HepG2 (cell line): ENCODE measurements around the gene CHN2. TPM values are rescaled to one million over a fixed set of nuclear protein-coding genes. Genes with fewer than 3 reads are reported as not detected.

Experiments used
- ATAC-seq: fragments of 200-7000 bp; cut with Tn5 transposase; 3 replicates; pipeline ENCODE4 v1.9.1; 2020; ENCODE audit warnings: mild to moderate bottlenecking, moderate library complexity
- BruUV-seq: library from RNA; stranded (reverse); fragments of 400-500 nt; replicated peaks from 2 replicates; lab custom pipeline; 2021; lab: Mats Ljungman, UMichigan
- CTCF ChIA-PET: fragments of 300-600 bp; formaldehyde crosslinking; extraction: SDS; loops from one replicate; lab custom pipeline; 2021; ENCODE audit warnings: low total read pairs, inconsistent platforms, low intra/inter-chr PET ratio; lab: Yijun Ruan, JAX
- POLR2A ChIA-PET: fragments of 350-600 bp; sonication (Branson Sonifier 250); formaldehyde crosslinking; loops from one replicate; lab custom pipeline; 2020; ENCODE audit warnings: antibody characterized with exemption, inconsistent platforms; lab: Yijun Ruan, JAX
- DNase-seq: peaks from one replicate; pipeline ENCODE4 v3.0.0-alpha.2; 2015; ENCODE audit warnings: low spot score
- FAIRE-seq: peaks from 3 replicates; lab custom pipeline; 2011; peaks lifted over from hg19 to GRCh38; lab: Jason Lieb, UNC
- H2AFZ ChIP-seq: one replicate; pipeline ENCODE4 v1.6.1; 2011; ENCODE audit warnings: low read length, inconsistent platforms
- H3K27ac ChIP-seq: fragments of 300-600 bp; 3 replicates; pipeline ENCODE4 v1.8.0; 2011; ENCODE audit warnings: mixed run types, mild to moderate bottlenecking, mixed read lengths, low read length, inconsistent platforms; ENCODE audit not compliant: insufficient read depth; ENCODE audit errors: extremely low read length
- H3K27me3 ChIP-seq, 2 experiments: fragments of 200-600 bp in 1 of 2; 2 replicates in 1 of 2; 3 replicates in 1 of 2; pipeline versions ENCODE4 v1.6.0 to v1.8.0; 2011; ENCODE audit warnings: low read length in 2 of 2, mild to moderate bottlenecking in 2 of 2, moderate library complexity in 2 of 2, inconsistent platforms in 1 of 2; ENCODE audit not compliant: insufficient read depth in 2 of 2, control insufficient read depth in 1 of 2
- H3K36me3 ChIP-seq, 2 experiments: fragments of 200-600 bp in 1 of 2; replicated peaks in 1 of 2; 2 replicates in 1 of 2; 3 replicates in 1 of 2; pipeline versions ENCODE4 v1.5.1 to v1.8.0; 2011; ENCODE audit warnings: low read length in 2 of 2, inconsistent platforms in 1 of 2; ENCODE audit not compliant: insufficient read depth in 2 of 2, control insufficient read depth in 1 of 2
- H3K4me1 ChIP-seq: 2 replicates; pipeline ENCODE4 v1.5.1; 2012; ENCODE audit warnings: low read length, inconsistent platforms; ENCODE audit not compliant: insufficient read depth
- H3K4me2 ChIP-seq: 2 replicates; pipeline ENCODE4 v1.6.0; 2011; ENCODE audit warnings: low read depth, low read length, inconsistent platforms
- H3K4me3 ChIP-seq, 3 experiments: fragments of 200-600 bp in 1 of 3; sonication (generic), shearing (Covaris generic) in 1 of 3; replicated peaks in 1 of 3; 2 replicates each; pipeline ENCODE4 v1.5.1; 2011 to 2016; ENCODE audit warnings: low read length in 3 of 3, inconsistent platforms in 2 of 3, low read depth in 2 of 3, mild to moderate bottlenecking in 2 of 3, control low read depth in 1 of 3, mixed read lengths in 1 of 3; ENCODE audit not compliant: insufficient read depth in 1 of 3
- H3K79me2 ChIP-seq: one replicate; pipeline ENCODE4 v1.6.1; 2011; ENCODE audit warnings: low read length, inconsistent platforms; ENCODE audit not compliant: insufficient read depth
- H3K9ac ChIP-seq: 2 replicates; pipeline ENCODE4 v1.6.0; 2011; ENCODE audit warnings: mild to moderate bottlenecking, low read depth, low read length, inconsistent platforms; ENCODE audit not compliant: insufficient read depth
- H3K9me3 ChIP-seq: 2 replicates; pipeline ENCODE4 v1.5.1; 2012; ENCODE audit warnings: mild to moderate bottlenecking, low read length
- H4K20me1 ChIP-seq: 2 replicates; pipeline ENCODE4 v1.6.0; 2011; ENCODE audit warnings: inconsistent platforms, mild to moderate bottlenecking, low read length, moderate library complexity; ENCODE audit not compliant: insufficient read depth
- ATRX ChIP-seq: sonication (generic); formaldehyde crosslinking; IDR thresholded peaks from 2 replicates; pipeline ENCODE4 v1.4.0; 2020; ENCODE audit warnings: missing genetic modification reagents, borderline replicate concordance
- CHCHD3 ChIP-seq: sonication (generic); formaldehyde crosslinking; IDR thresholded peaks from 2 replicates; pipeline ENCODE4 v1.8.0; 2022; ENCODE audit warnings: mild to moderate bottlenecking, missing genetic modification reagents, moderate library complexity
- FOXM1 ChIP-seq: sonication (generic); formaldehyde crosslinking; IDR thresholded peaks from 2 replicates; pipeline ENCODE4 v1.5.0; 2020; ENCODE audit warnings: missing genetic modification reagents
- FOXO1 ChIP-seq: sonication (generic); formaldehyde crosslinking; IDR thresholded peaks from 2 replicates; pipeline ENCODE4 v1.4.0; 2020; ENCODE audit warnings: missing genetic modification reagents
- GLI4 ChIP-seq: sonication (generic); formaldehyde crosslinking; IDR thresholded peaks from 2 replicates; pipeline ENCODE4 v1.5.1; 2020; ENCODE audit warnings: missing genetic modification reagents, mild to moderate bottlenecking, moderate library complexity, borderline replicate concordance
- MEF2D ChIP-seq: sonication (generic); formaldehyde crosslinking; IDR thresholded peaks from 2 replicates; pipeline ENCODE4 v1.5.1; 2020; ENCODE audit warnings: mild to moderate bottlenecking, missing genetic modification reagents
- NR2C2 ChIP-seq: sonication (generic); formaldehyde crosslinking; IDR thresholded peaks from 2 replicates; pipeline ENCODE4 v1.4.0; 2020; ENCODE audit warnings: missing genetic modification reagents, mild to moderate bottlenecking, moderate library complexity, borderline replicate concordance
- SOX5 ChIP-seq: IDR thresholded peaks from 2 replicates; pipeline ENCODE4 v1.6.1; 2016; ENCODE audit warnings: borderline replicate concordance
- ZBTB26 ChIP-seq: IDR thresholded peaks from 2 replicates; pipeline ENCODE4 v1.6.1; 2016; ENCODE audit warnings: missing compliant biosample characterization, missing genetic modification reagents, borderline replicate concordance
- ZBTB34 ChIP-seq: sonication (generic); formaldehyde crosslinking; IDR thresholded peaks from 2 replicates; pipeline ENCODE4 v1.8.0; 2022; ENCODE audit warnings: mild to moderate bottlenecking, missing genetic modification reagents
- ZNF138 ChIP-seq: sonication (generic); formaldehyde crosslinking; IDR thresholded peaks from 2 replicates; pipeline ENCODE4 v1.5.0; 2020; ENCODE audit warnings: mild to moderate bottlenecking, low read depth, missing genetic modification reagents
- ZNF180 ChIP-seq: sonication (generic); formaldehyde crosslinking; IDR thresholded peaks from 2 replicates; pipeline ENCODE4 v1.4.0; 2020; ENCODE audit warnings: low read depth, missing genetic modification reagents, borderline replicate concordance
- ZNF234 ChIP-seq: sonication (generic); formaldehyde crosslinking; conservative IDR thresholded peaks from 2 replicates; pipeline ENCODE4 v1.5.1; 2020; ENCODE audit warnings: mild to moderate bottlenecking, missing genetic modification reagents
- ZNF543 ChIP-seq: sonication (generic); formaldehyde crosslinking; IDR thresholded peaks from 2 replicates; pipeline ENCODE4 v1.4.0; 2020; ENCODE audit warnings: mild to moderate bottlenecking, missing genetic modification reagents
- ZNF704 ChIP-seq: sonication (generic); formaldehyde crosslinking; IDR thresholded peaks from 2 replicates; pipeline ENCODE4 v1.8.1; 2023; ENCODE audit warnings: mild to moderate bottlenecking, inconsistent platforms, moderate library complexity, missing genetic modification reagents, borderline replicate concordance
- ZNF75D ChIP-seq: sonication (generic); formaldehyde crosslinking; IDR thresholded peaks from 2 replicates; pipeline ENCODE4 v1.8.1; 2023; ENCODE audit warnings: missing genetic modification reagents, mild to moderate bottlenecking, borderline replicate concordance
- WGBS: methylation state at CpG from one replicate; pipeline ENCODE4 v1.1.6; 2017; ENCODE audit warnings: low lambda C conversion rate; 5-methylcytosine and 5-hydroxymethylcytosine counted together
- in situ Hi-C: cut with HindIII; loops from 2 replicates; pipeline ENCODE4 v1.10.0; 2017; ENCODE audit warnings: low pct_unique_long_range_greater_than_20kb; ENCODE audit not compliant: extremely low pct_ligation_motif_present
- intact Hi-C: fragments of 100-400 bp; cut with micrococcal nuclease; formaldehyde crosslinking; loops from one replicate; pipeline ENCODE4 v1.10.0; 2022; ENCODE audit not compliant: unreplicated experiment
- polyA plus RNA-seq, 8 experiments: library from polyadenylated mRNA; depleted of rRNA in 3 of 8; stranded (reverse) in 7 of 8; unstranded in 1 of 8; fragments of >200 nt; fragmentation: Illumina TruSeq in 4 of 8; extraction: Trizol in 4 of 8; gene quantifications; 2 replicates each; pipeline versions ENCODE4 v1.2.1 to v1.2.3, GENCODE V29; 2011 to 2016; ENCODE audit warnings: low read depth in 4 of 8, missing spikeins in 1 of 8, mixed read lengths in 1 of 8; ENCODE audit not compliant: insufficient read depth in 1 of 8
- total RNA-seq, 5 experiments: library from RNA; depleted of rRNA; stranded (reverse); fragments of >200 nt; fragmentation: Illumina TruSeq; extraction: Trizol; gene quantifications; 2 replicates each; pipeline ENCODE4 v1.2.3, GENCODE V29; 2016; ENCODE audit warnings: low read depth in 1 of 5
- TF ChIP-seq, protein P1 (sequence below): sonication (generic); formaldehyde crosslinking; IDR thresholded peaks from 2 replicates; pipeline ENCODE4 v1.4.0; 2020; ENCODE audit warnings: missing genetic modification reagents
- TF ChIP-seq, protein P2 (sequence below): sonication (generic); formaldehyde crosslinking; IDR thresholded peaks from 2 replicates; pipeline ENCODE4 v1.8.1; 2022; ENCODE audit warnings: mild to moderate bottlenecking, missing genetic modification reagents

CHN2 gene
- total and polyA plus RNA-seq, 2 of the 13 experiments (the other 11 are each of a cell fraction or from before 2014, with no cell fraction given) = 23.5 to 30.5 TPM

- no peak for DNase-seq
- peaks cover 25% of the 10 kb centered on the region for H3K79me2 ChIP-seq
- CTCF ChIA-PET = no interaction called here
- no TSS peak for BruUV-seq
- no peak overlapping the region for H3K4me3 ChIP-seq
- H2AFZ ChIP-seq = no peak overlapping the region
- FAIRE-seq = no peak
- in situ Hi-C loops (no loop called here), intact Hi-C loops (no loop called here)
- H3K36me3 ChIP-seq = peaks cover 2 to 5% of the 10 kb centered on the region in 2 experiments; a peak in 2 of 5 replicates
- POLR2A ChIA-PET = interaction anchor here (0.6 kb wide), 1 partner anchor 110 kb away, joined by 3 read pairs; the partner anchor contains the start of gene CHN2
- H3K27me3 ChIP-seq = no peaks in the 10 kb centered on the region
- no peak overlapping the region for H3K9ac ChIP-seq
- no peaks in the 10 kb centered on the region; the same call in 1 of the 2 replicates for H4K20me1 ChIP-seq
- no peak overlapping the region for H3K4me2 ChIP-seq
- no peak overlapping the region for H3K27ac ChIP-seq
- H3K9me3 ChIP-seq = no peaks in the 10 kb centered on the region
- no peak for ATAC-seq
- 91% methylated on average over 4 of the region's 6 CpGs for WGBS
- TF ChIP-seq, protein P1, sequence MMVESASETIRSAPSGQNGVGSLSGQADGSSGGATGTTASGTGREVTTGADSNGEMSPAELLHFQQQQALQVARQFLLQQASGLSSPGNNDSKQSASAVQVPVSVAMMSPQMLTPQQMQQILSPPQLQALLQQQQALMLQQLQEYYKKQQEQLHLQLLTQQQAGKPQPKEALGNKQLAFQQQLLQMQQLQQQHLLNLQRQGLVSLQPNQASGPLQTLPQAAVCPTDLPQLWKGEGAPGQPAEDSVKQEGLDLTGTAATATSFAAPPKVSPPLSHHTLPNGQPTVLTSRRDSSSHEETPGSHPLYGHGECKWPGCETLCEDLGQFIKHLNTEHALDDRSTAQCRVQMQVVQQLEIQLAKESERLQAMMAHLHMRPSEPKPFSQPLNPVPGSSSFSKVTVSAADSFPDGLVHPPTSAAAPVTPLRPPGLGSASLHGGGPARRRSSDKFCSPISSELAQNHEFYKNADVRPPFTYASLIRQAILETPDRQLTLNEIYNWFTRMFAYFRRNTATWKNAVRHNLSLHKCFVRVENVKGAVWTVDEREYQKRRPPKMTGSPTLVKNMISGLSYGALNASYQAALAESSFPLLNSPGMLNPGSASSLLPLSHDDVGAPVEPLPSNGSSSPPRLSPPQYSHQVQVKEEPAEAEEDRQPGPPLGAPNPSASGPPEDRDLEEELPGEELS (CRISPR knock-in tag) = no peak
- TF ChIP-seq ZNF180 (CRISPR knock-in tag) (no peak), SOX5 (CRISPR knock-in tag) (no peak), ZNF543 (no peak), GLI4 (CRISPR knock-in tag) (no peak), ATRX (CRISPR knock-in tag) (no peak), ZBTB34 (CRISPR knock-in tag) (no peak), NR2C2 (CRISPR knock-in tag) (no peak), FOXO1 (CRISPR knock-in tag) (no peak), CHCHD3 (no peak), ZBTB26 (CRISPR knock-in tag) (no peak), MEF2D (CRISPR knock-in tag) (no peak), FOXM1 (CRISPR knock-in tag) (no peak), ZNF138 (CRISPR knock-in tag) (no peak), ZNF75D (CRISPR knock-in tag) (no peak), ZNF704 (CRISPR knock-in tag) (no peak), ZNF234 (CRISPR knock-in tag) (no peak)
- TF ChIP-seq, protein P2, sequence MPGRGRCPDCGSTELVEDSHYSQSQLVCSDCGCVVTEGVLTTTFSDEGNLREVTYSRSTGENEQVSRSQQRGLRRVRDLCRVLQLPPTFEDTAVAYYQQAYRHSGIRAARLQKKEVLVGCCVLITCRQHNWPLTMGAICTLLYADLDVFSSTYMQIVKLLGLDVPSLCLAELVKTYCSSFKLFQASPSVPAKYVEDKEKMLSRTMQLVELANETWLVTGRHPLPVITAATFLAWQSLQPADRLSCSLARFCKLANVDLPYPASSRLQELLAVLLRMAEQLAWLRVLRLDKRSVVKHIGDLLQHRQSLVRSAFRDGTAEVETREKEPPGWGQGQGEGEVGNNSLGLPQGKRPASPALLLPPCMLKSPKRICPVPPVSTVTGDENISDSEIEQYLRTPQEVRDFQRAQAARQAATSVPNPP (CRISPR knock-in tag) = no peak
- H3K4me1 ChIP-seq = peaks cover 51% of the 10 kb centered on the region
Measured at GRCh38 chr7:29304756-29305155, 110.2 kb downstream of the CHN2 start.
